K562 treated with DMSO at 1 percent for 4 hours (cell line): ENCODE measurements around the gene IPPK. TPM values are rescaled to one million over a fixed set of nuclear protein-coding genes. Genes with fewer than 3 reads are reported as not detected.

Experiments used
- total RNA-seq: library from RNA; unstranded; fragments of 300-600 nt; gene quantifications from 2 replicates; pipeline ENCODE4 v1.2.3, GENCODE V29; 2022; ENCODE audit not compliant: insufficient read depth

Gene IPPK, protein sequence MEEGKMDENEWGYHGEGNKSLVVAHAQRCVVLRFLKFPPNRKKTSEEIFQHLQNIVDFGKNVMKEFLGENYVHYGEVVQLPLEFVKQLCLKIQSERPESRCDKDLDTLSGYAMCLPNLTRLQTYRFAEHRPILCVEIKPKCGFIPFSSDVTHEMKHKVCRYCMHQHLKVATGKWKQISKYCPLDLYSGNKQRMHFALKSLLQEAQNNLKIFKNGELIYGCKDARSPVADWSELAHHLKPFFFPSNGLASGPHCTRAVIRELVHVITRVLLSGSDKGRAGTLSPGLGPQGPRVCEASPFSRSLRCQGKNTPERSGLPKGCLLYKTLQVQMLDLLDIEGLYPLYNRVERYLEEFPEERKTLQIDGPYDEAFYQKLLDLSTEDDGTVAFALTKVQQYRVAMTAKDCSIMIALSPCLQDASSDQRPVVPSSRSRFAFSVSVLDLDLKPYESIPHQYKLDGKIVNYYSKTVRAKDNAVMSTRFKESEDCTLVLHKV
- 4.3 and 4.4 TPM in 2 replicates for total RNA-seq

DNA sequence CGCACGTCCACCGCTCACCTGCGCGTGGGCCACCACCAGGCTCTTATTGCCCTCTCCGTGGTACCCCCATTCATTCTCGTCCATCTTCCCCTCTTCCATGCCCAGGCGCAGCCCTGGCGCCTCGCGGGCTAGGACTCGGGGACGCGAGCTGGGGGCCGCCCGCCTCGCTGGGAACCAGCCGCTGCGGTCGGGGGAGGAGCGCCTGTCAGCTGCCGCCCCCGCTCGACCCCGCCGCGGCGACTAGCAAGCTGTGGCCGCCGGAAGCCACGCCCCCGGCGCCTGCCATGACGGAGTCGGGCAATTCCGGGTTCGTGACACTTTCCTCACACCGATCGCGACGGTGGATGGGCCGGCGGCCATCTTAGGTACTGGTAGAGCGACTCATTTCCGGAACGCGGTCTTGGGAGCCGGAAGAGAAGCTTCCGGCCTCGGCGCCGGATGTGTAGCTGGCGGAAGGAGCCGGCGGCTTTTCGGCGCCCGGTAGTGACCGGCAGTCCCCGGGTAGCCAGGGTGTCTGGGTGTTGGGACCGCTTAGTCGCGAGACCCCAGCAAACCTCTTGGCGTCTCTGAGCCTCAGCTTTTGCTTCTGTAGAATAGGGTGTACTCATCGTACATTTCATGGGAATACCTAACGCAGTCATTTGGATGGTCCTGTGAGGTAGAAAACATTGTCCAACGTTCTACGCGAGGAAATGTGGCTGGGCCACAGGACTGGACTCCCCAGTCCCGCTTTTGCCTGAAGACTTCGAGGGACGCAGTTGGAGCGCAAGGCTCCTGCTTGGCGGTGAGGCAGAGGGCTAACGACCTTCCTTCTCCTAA is at the start of gene IPPK:
TSS of gene IPPK (minus strand) at position 242 of the 819 bp plus-strand sequence. CDS start at position 99, 143 bp downstream.

Other genes starting within 250 kb of the IPPK start
- not detected in 2 replicates for gene OMD, start 245.7 kb downstream of the IPPK start, total RNA-seq
- not detected in 2 replicates for gene ASPN, start 187.6 kb downstream of the IPPK start, total RNA-seq
- gene ECM2, start 134.1 kb downstream of the IPPK start, total RNA-seq = not detected in 2 replicates
- 17.5 and 21.4 TPM in 2 replicates for gene BICD2, start 94.7 kb upstream of the IPPK start, total RNA-seq
- 0.49 and 0.54 TPM in 2 replicates for gene ZNF484, start 207.9 kb upstream of the IPPK start, total RNA-seq